ENCODE results near the gene MXRA8.
"Not testable (repeated sequence)": the region's sequence is repeated elsewhere in the genome, so short reads cannot be mapped to it uniquely, and the experiment has no call there.

Gene MXRA8

GRCh38 chr1:1393428-1393827 is 35.1 kb upstream of the MXRA8 start:
- DNase-seq (ENCODE audit: low read depth in 1 of 2, low spot score in 1 of 2): no peak

GRCh38 chr1:1393014-1393413 is 34.7 kb upstream of the MXRA8 start:
- DNase-seq (ENCODE audit: low read depth in 1 of 2, low spot score in 1 of 2): no peak

DNA sequence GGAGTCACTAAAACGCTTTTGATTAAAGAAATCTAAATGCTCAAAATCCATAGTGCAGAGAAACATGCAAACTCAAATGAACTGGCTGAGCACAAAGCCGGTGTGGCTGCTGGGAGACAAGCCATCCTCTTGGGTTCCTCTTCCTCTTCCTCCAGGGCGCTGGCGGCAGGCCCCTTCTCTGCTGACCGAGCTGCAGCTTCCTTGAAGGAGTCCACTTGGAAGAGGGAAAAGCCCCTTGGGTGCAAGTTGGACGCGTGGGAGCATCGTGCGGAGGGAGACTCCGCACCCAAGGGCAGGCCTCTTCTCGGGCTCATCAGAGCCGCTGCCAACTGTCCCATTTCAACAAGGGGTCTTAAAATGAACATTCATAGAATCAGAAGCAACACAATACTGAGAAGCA is 32.9 kb upstream of the MXRA8 start:
- DNase-seq (ENCODE audit: low read depth in 1 of 2, low spot score in 1 of 2): no peak

DNA sequence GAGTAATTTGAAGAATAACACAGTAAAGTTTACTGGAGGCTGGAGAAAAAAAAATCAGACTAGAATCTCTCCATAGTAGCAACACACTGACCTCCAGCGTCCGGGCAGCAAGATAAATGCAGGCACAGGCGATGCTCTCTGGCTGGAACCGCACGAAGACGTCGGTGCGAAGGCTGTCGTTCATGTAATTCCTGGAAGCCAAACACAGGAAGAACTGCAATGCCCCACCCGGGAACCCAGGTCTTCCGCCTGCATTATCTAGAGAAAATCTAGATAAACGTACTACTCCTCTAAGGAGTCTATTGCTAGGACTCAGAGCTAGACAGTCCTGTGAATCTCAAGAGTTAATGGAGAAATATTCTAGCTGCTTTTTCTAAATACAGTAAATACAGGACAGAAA is 32.3 kb upstream of the MXRA8 start:
- no peak for DNase-seq (ENCODE audit: low read depth in 1 of 2, low spot score in 1 of 2)

DNA sequence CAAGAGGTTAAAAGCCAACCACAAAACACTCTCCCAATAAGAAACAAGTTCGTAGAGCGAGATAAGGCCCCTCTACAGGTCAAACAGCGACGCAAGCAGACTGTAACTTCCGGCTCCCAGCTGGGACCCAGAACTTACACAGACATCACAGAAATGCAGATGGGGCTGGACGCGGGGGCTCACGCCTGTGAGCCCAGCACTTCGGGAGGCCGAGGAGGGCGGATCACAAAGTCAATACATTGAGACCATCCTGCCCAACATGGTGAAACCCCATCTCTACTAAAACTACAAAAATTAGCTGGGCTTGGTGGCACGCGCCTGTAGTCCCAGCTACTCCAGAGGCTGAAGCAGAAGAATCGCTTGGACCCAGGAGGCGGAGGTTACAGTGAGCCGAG is 29.7 kb upstream of the MXRA8 start:
- DNase-seq (ENCODE audit: low read depth in 1 of 2, low spot score in 1 of 2): no peak

DNA sequence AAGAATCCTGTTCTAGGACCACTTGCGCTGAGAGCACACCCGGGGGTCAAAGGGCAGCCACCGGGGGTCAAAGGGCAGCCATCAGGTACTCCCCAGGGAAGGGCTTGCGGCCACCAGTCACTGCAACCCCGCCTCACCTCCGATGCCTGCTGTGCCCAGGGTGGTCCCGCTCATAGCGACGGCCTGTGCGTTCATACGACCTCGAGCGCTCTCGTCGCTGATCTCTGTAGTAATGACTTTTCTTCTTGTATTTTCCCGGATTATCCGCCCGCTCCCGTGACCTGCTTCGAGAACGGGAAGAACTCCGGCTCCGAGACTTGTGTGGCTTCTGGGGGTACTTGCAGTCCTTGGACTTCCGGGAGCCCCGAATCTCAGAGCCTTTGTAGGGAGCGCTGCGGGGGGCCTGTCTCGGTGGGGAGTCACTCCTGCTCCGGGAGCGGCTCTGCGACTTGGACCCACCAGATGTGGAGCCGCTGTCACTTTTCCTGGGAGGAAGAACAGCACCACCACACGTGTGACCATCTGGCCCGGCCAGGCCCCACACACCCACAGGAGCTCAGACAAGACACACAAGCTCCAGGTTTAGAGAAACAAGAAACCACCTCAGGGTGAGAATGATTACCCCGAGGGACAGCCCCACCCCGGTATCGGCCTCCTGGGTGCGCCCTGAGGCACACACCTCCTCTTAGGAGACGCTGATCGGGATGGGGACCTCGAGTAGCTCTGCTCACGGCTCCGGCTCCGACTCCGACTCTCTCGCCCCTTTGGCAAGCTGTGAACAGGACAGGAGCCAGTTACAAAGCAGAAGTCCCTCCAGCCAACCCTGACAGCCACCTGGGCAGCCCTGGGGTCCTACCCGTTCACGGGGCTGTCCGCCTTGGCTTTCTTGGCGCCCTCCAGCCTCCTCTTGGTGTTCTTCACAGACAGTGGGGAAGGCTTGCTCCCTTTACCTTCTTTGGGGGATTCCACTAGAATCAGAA is 29.0 kb upstream of the MXRA8 start:
- DNase-seq (ENCODE audit: low read depth in 1 of 2, low spot score in 1 of 2): no peak

DNA sequence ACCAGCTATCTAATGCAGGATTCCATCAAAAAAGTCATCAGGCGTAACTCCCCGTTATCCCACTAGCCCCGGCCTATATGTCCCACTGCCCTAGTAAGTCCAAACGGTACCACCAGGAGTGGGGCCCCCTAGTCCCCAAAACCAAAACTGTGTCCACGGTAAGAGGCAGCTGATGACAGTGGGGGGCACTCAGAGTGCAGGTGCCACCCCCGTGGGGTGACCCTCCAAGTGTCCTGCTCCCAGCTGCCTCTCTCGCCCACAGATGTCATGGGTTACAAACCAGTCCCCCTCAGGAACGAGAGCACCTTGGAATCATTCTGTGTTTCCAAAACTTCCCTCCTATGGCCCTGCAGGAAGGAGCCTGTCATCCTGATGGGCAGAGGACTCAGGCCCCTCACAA is 27.6 kb upstream of the MXRA8 start:
- no peak for DNase-seq (ENCODE audit: low read depth in 1 of 2, low spot score in 1 of 2)

DNA sequence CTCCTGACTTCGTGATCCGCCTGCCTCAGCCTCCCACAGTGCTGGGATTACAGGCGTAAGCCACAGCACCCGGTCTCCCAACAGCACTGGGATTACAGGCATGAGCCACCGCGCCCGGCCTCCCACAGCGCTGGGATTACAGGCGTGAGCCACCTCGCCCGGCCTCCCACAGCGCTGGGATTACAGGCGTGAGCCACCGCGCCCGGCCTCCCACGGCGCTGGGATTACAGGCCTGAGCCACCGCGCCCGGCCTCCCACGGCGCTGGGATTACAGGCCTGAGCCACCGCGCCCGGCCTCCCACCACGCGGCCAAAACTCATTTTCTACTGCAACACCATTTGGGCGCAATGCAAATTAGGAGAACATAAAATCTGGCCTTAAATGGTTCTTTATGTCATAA is 27.0 kb upstream of the MXRA8 start:
- DNase-seq (ENCODE audit: low read depth in 1 of 2, low spot score in 1 of 2): not testable (repeated sequence)

GRCh38 chr1:1381294-1381693 is 22.9 kb upstream of the MXRA8 start:
- DNase-seq (ENCODE audit: low read depth in 1 of 2, low spot score in 1 of 2): no peak

GRCh38 chr1:1380860-1381259 is 22.5 kb upstream of the MXRA8 start:
- no peak for DNase-seq (ENCODE audit: low read depth in 1 of 2, low spot score in 1 of 2)

GRCh38 chr1:1377540-1378205 is 19.3 kb upstream of the MXRA8 start:
- DNase-seq (ENCODE audit: low read depth in 1 of 2, low spot score in 1 of 2): no peak

DNA sequence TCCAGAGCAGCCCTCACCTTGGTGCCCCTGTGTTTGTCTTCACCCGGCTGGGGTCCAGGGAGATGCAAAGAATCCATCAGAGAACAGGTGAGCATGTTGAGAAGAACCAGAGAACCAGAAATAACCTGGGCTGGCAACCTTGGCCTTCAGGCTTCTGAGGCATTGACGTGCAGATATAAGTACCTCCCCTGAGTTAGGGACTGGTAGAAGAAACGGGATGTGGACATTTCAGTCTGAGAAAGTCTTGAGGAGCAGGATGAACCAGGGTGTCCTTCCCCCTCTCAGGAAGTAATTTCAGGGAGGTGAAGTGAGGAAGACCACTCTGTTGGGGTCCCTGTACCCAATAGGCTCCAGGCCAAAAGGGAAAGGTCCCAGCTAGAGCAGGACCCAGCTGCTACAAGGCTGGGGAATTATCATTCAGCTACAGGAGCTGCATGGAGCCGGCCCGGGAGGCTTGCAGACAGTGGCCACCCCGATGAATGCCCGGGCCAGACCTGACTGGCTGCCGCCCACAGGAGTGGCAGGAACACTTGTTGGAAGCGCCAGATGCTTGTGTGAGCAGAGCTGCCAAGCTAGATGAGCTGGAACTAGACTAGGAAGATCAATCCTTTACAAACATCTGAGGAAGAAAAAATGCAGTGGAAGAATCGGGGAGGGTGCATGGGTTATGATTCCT is 18.3 kb upstream of the MXRA8 start:
- DNase-seq (ENCODE audit: low read depth in 1 of 2, low spot score in 1 of 2): no peak

DNA sequence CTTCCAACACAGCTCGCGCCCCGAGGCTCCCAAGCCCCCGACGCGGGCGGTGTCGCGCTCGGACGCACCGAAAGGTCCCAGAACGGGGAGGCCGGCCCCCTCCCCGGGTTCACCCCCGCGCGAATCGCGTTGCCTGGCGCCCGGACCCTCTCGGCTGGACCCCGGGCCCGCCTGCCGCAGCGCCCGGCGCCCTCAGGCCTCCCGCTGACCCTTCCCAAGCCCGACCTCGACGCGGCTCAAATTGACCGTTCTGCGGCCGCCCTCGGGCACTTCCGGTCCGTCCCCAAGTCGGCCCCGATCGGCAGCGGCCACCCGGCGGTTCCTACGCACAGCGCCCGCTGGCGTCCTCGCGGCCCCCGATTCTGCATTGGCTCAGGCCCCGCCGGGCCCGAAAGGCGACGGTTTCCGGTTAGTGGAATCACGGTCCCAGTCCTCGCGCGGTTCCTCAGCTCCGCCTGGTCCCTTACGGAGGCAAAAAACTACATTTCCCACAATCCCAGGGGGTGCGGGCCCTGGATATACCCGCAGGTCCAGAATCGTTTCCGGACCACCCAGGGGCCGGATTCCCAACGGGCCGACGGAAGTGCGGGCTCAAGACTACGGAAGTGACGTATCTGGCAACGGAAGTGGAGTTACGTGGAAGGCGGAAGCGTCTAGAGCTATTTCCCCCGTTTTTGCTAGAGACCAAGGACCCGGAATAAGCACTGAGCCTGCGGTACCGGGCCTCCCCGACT is 16.7 kb upstream of the MXRA8 start, which contains the start of gene AURKAIP1:
Gene AURKAIP1 (minus strand): TSS at position 279 of the 734 bp plus-strand sequence. CDS start 451 bp downstream, outside the sequence.
- peak; percentile 89 to 93 for DNase-seq (ENCODE audit: low read depth in 1 of 2, low spot score in 1 of 2)

DNA sequence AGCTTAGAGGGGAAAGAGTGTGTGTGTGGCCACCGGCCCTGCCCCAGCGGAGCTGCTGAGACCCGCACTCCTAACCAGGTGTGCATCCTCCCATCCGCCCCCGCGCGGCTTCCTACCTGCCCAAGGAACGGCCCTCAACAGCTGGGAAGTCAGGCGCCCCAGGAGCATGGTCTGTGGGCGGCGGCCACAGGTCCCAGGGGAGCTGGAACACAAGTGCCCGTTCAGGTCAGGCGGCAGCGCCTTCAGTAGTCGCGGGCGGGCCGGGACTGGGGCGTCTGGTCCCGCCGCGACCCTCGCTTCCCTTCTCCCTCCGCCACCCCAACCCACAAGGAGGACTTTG is 16.2 kb upstream of the MXRA8 start:
- DNase-seq (ENCODE audit: low read depth in 1 of 2, low spot score in 1 of 2): no peak

GRCh38 chr1:1373815-1374588 is 15.6 kb upstream of the MXRA8 start:
- DNase-seq (ENCODE audit: low read depth in 1 of 2, low spot score in 1 of 2): no peak

- no peak for DNase-seq (ENCODE audit: low read depth in 1 of 2, low spot score in 1 of 2)
These were observed 14.9 kb upstream of the MXRA8 start for GRCh38 chr1:1373051-1373814.

DNA sequence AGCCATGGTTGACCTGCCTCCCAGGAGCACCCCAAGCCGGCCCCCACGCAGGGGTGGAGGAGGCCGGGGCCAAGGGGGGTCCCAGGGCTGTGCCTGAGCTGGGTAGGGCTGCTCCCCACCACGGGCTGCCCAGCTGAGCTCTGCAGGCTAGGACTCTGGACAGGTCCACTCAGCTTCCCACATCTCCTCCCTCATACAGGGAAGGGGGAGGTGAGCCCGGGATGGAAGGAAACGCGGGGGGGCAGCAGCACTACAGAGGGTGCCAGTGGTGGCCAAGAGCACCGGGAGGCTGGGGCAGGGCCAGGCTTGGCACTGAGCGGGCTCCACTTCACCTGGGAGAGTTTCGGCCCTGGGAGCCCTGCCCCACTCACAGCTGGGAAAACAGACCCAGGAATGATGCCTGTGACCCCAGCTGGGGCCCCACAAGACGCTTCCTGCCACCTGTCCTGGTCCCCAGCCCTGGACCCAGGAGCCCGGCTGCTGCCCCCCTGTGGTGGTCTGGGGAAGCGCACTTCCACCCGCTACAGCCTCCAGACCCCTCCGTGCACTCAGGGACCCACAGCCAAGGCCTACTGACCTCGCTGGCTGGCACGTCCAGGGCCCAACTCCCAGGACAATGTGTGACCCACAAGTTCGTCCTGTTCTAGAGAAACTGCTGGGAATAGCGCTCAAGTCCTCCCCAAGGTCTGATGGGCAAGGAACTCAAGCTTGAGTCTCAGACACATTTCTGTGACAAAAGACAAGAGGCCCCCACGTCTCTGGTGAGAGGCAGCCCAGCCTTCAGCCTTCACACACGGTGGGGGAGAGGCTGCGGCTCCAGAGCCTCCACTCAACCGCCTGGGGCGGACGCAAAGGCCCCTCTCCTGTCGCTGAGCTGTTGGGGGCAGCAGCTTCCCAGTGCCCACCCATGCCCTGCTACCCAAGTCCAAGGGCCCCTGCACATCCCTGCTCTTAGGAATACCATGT is 13.7 kb upstream of the MXRA8 start:
- peak; percentile 67 to 69 for DNase-seq (ENCODE audit: low read depth in 1 of 2, low spot score in 1 of 2)

- DNase-seq (ENCODE audit: low read depth in 1 of 2, low spot score in 1 of 2): peak in 1 of 2 donors; percentile 48
These were observed 13.0 kb upstream of the MXRA8 start for GRCh38 chr1:1371364-1371745.

All from activated T-helper 1 cell treated with anti-CD3 and anti-CD28 coated beads, Interleukin-2, amount 50 U/mL, for 16 hours (primary cell).